Hepatocyte (in vitro differentiated cells): ENCODE data around the gene MTG2. TPM values are rescaled to one million over a fixed set of nuclear protein-coding genes. Genes with fewer than 3 reads are reported as not detected.
A peak's percentile ranks its signal among the peaks of the same experiment; 100 is the strongest.

ENCODE experiments used
- DNase-seq: peaks from one replicate; pipeline ENCODE4 v3.0.0-alpha.2; 2016; ENCODE audit warnings: low spot score
- H2AFZ ChIP-seq: fragments of 200-600 bp; sonication (generic); 2 replicates; pipeline ENCODE4 v1.6.0; 2016; ENCODE audit warnings: antibody characterized with exemption, mild to moderate bottlenecking
- H3K27ac ChIP-seq: fragments of 200-600 bp; sonication (generic); 2 replicates; pipeline ENCODE4 v1.5.1; 2016; ENCODE audit warnings: mild to moderate bottlenecking
- H3K27me3 ChIP-seq: fragments of 200-600 bp; sonication (generic); 2 replicates; pipeline ENCODE4 v1.6.1; 2016
- H3K36me3 ChIP-seq: fragments of 200-600 bp; sonication (generic); replicated peaks from 2 replicates; pipeline ENCODE4 v1.5.1; 2016; ENCODE audit warnings: low read depth; ENCODE audit not compliant: insufficient read depth
- H3K4me1 ChIP-seq: fragments of 200-600 bp; sonication (generic); 2 replicates; pipeline ENCODE4 v1.5.1; 2016; ENCODE audit warnings: mild to moderate bottlenecking, moderate library complexity; ENCODE audit not compliant: insufficient read depth
- H3K4me2 ChIP-seq: fragments of 200-600 bp; sonication (generic); 2 replicates; pipeline ENCODE4 v1.6.0; 2016
- H3K4me3 ChIP-seq: fragments of 200-600 bp; sonication (generic); 2 replicates; pipeline ENCODE4 v1.5.1; 2016; ENCODE audit warnings: mild to moderate bottlenecking
- H3K79me2 ChIP-seq: fragments of 200-600 bp; sonication (generic); 2 replicates; pipeline ENCODE4 v1.6.0; 2017; ENCODE audit warnings: mild to moderate bottlenecking
- H3K9me2 ChIP-seq: fragments of 200-600 bp; sonication (generic); replicated peaks from 2 replicates; pipeline ENCODE4 v1.6.0; 2017; ENCODE audit warnings: mild to moderate bottlenecking; ENCODE audit not compliant: insufficient read depth
- H3K9me3 ChIP-seq: fragments of 200-600 bp; sonication (generic); 2 replicates; pipeline ENCODE4 v1.5.1; 2016; ENCODE audit warnings: low read depth, mild to moderate bottlenecking
- H4K20me1 ChIP-seq: fragments of 200-600 bp; sonication (generic); 2 replicates; pipeline ENCODE4 v1.6.0; 2016; ENCODE audit warnings: mild to moderate bottlenecking; ENCODE audit not compliant: insufficient read depth, poor library complexity, severe bottlenecking
- EZH2 ChIP-seq: fragments of 200-600 bp; sonication (generic); IDR thresholded peaks from 2 replicates; pipeline ENCODE4 v1.6.1; 2016; ENCODE audit warnings: antibody characterized with exemption, mild to moderate bottlenecking, borderline replicate concordance
- EZH2phosphoT487 ChIP-seq: fragments of 200-600 bp; sonication (generic); IDR thresholded peaks from one replicate; pipeline ENCODE4 v1.6.1; 2018; ENCODE audit warnings: antibody characterized with exemption, mild to moderate bottlenecking, low read depth, moderate library complexity; ENCODE audit not compliant: unreplicated experiment, severe bottlenecking
- WGBS: methylation state at CpG from one replicate; pipeline ENCODE4 v1.1.6; 2016; ENCODE audit warnings: low lambda C conversion rate; ENCODE audit errors: missing lambda C conversion rate; 5-methylcytosine and 5-hydroxymethylcytosine counted together
- polyA plus RNA-seq: library from polyadenylated mRNA; unstranded; fragments of >200 nt; fragmentation: Nextera tagmentation; extraction: Ambion mirVana; gene quantifications from 2 replicates; pipeline ENCODE4 v1.2.1, GENCODE V29; 2016
- total RNA-seq: library from RNA; depleted of rRNA; stranded (reverse); fragments of >200 nt; gene quantifications from 2 replicates; pipeline ENCODE4 v1.2.3, GENCODE V29; 2014
- TF ChIP-seq, protein P1 (sequence below): fragments of 200-600 bp; sonication (generic); IDR thresholded peaks from 2 replicates; pipeline ENCODE4 v1.5.1; 2016; ENCODE audit warnings: antibody characterized with exemption, mild to moderate bottlenecking; ENCODE audit not compliant: poor library complexity

Gene MTG2
- total and polyA plus RNA-seq, 2 experiments from 2014 or later: 18.4 to 26.7 TPM

DNA sequence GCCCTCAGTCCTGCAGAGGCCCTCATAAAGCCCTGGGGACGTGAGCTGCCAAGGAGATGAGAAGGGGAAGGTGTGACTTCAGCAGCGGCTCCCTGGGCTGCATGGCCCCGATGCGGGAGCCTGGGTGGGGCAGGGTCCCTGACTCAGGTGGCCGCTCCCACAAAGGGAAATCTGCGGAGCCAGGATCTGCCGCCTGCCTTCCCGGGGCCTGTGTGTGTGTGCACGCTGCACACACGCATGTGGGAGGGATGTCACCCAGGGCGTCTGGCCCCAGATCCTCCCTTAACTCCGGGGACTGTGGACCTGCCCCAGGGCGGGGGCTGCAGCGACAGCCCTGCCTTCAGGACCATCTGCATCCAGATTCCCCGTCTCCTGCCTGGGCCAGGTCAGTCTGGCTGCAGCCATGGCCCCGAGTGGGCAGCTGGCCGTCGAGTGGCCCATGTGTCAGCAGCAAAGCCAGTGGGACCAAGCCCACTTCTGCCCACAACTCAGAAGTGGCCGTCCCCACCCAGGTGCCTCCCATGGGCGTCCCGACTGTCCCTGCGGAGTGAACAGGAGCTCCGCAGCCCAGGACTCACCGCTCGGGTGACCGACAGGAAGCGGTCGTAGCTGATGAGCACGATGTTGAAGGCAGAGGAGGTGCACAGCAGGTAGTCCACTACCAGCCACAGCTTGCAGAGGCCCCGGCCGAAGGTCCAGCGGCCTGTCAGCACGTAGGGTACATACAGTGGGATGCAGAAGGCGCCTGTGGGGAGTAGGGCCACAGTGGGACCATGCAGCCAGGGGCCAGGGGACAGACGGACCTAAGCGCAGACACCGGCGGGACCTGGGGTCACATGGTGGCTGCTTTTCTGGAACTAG is 35.3 kb downstream of the MTG2 start:
- H3K36me3 ChIP-seq: no peaks in the 10 kb centered on the region
- TF ChIP-seq EZH2phosphoT487 (no peak), EZH2 (no peak)
- TF ChIP-seq, protein P1, sequence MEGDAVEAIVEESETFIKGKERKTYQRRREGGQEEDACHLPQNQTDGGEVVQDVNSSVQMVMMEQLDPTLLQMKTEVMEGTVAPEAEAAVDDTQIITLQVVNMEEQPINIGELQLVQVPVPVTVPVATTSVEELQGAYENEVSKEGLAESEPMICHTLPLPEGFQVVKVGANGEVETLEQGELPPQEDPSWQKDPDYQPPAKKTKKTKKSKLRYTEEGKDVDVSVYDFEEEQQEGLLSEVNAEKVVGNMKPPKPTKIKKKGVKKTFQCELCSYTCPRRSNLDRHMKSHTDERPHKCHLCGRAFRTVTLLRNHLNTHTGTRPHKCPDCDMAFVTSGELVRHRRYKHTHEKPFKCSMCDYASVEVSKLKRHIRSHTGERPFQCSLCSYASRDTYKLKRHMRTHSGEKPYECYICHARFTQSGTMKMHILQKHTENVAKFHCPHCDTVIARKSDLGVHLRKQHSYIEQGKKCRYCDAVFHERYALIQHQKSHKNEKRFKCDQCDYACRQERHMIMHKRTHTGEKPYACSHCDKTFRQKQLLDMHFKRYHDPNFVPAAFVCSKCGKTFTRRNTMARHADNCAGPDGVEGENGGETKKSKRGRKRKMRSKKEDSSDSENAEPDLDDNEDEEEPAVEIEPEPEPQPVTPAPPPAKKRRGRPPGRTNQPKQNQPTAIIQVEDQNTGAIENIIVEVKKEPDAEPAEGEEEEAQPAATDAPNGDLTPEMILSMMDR: no peak
- H4K20me1 ChIP-seq: no peaks in the 10 kb centered on the region
- peaks cover 3% of the 10 kb centered on the region for H3K4me1 ChIP-seq
- no peak for DNase-seq
- no peak overlapping the region for H2AFZ ChIP-seq
- peaks cover 70% of the 10 kb centered on the region for H3K27me3 ChIP-seq
- no peaks in the 10 kb centered on the region for H3K9me2 ChIP-seq
- 71% methylated on average over 37 of the region's 38 CpGs for WGBS
- H3K27ac ChIP-seq: no peak overlapping the region
- no peak overlapping the region for H3K4me3 ChIP-seq
- no peak overlapping the region for H3K4me2 ChIP-seq
- no peaks in the 10 kb centered on the region for H3K9me3 ChIP-seq
- no peaks in the 10 kb centered on the region for H3K79me2 ChIP-seq

DNA sequence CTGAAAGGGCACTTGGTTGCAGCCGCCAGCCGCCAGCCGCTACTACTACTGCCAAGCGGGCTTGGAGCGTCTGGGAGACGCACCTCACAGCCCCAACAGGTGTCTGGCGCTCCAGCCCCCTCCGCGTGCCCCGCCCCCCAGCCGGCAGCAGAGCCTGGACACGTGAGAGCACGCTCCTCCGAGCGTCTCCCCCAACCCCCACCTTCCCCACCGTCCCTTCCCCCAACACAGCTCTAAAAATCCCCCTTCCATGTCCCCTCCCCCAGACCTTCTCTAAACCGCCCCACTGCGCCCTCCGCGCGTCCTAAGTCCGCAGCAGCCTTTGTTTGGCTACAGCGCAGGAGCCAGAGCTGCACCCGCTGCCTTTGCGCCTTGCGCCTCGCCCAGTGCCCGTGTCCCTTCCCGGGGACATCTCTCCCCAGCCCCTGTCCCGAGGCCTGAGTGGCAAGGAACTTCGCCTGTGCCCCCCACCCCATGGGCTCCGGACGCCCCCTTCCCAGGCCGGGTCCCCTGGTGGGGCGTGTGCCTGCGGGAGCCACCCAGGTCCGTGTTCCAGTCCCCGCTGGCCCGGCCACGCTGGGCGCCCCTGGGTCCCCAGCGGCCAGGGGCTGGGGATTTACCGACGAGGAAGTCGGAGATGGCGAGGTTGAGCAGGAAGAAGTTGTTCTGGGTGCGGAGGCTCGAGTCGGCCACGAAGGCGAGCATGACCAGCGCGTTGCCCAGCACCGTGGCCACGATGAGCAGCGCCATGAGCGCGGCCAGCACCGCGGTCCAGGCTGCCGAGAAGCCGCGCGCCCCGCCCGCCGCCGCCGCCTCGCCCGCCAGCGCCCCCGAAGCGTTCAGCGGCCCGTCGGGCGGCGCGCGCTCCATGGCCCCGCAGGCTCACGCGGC is 36.5 kb downstream of the MTG2 start:
- TF ChIP-seq EZH2: peak; percentile 29
- no peak for TF ChIP-seq EZH2phosphoT487
- TF ChIP-seq, protein P1: no peak
- H3K27me3 ChIP-seq: peaks cover 79% of the 10 kb centered on the region
- H2AFZ ChIP-seq: no peak overlapping the region
- H3K9me3 ChIP-seq: no peaks in the 10 kb centered on the region
- H3K27ac ChIP-seq: no peak overlapping the region
- no peaks in the 10 kb centered on the region for H3K9me2 ChIP-seq
- H3K79me2 ChIP-seq: no peaks in the 10 kb centered on the region
- no peak overlapping the region for H3K4me3 ChIP-seq
- no peaks in the 10 kb centered on the region for H4K20me1 ChIP-seq
- DNase-seq: no peak
- no peaks in the 10 kb centered on the region for H3K36me3 ChIP-seq
- peaks cover 3% of the 10 kb centered on the region for H3K4me1 ChIP-seq
- H3K4me2 ChIP-seq: peak overlapping the region; percentile 75
- WGBS: 3% methylated on average over 30 of the region's 84 CpGs

DNA sequence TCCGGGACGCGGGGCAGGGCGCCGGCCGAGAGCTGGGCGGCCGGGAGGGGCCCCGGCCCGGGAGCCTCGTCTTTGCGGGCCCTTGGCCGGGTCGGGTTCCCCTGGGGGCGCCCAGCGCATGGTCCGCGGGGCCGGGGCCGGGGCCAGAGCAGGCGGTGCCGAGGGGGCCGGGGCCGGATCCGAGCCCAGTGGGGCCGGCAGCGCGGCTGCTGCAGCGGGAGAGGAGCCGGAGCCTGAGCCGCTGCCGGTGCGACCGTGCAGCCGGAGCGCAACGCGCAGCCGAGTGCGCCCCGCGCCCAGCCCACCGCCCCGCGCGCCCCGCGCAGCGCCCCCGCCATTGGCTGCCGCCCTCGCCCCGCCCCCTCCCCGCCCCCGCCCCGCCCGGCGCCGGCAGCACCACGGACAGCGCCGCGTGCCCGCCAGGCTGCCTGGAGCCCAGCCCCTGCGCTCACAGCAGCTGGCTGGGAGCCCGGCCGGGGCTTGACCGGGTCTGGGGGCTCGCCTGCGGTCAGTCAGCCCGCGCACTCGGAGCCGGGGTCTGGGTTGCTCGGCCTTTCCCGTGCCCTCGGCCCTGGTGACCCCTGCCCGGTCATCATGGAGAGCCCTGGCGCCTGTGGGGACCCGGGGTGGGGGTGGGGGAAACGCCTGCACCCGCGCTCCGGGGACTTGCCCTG is 37.3 kb downstream of the MTG2 start, which contains the start of gene HRH3:
TSS of gene HRH3 (minus strand) at position 287 of the 674 bp plus-strand sequence. CDS start 308 bp downstream, outside the sequence.
- H4K20me1 ChIP-seq: no peaks in the 10 kb centered on the region
- H3K27me3 ChIP-seq: peaks cover 78% of the 10 kb centered on the region
- H3K36me3 ChIP-seq: no peaks in the 10 kb centered on the region
- no peaks in the 10 kb centered on the region for H3K9me2 ChIP-seq
- no peak within 1 kb of the TSS for H3K4me3 ChIP-seq
- TF ChIP-seq EZH2 (no peak), EZH2phosphoT487 (no peak)
- TF ChIP-seq, protein P1: no peak
- peak within 1 kb of the TSS; percentile 84 for H3K4me2 ChIP-seq
- H3K9me3 ChIP-seq: no peaks in the 10 kb centered on the region
- H3K79me2 ChIP-seq: no peaks in the 10 kb centered on the region
- H2AFZ ChIP-seq: no peak within 1 kb of the TSS
- DNase-seq: peak; percentile 82
- 0% methylated on average over 4 of the region's 84 CpGs for WGBS
- H3K4me1 ChIP-seq: peaks cover 3% of the 10 kb centered on the region
- no peak within 1 kb of the TSS for H3K27ac ChIP-seq
